ENCODE data around the gene PTPRU.

The PTPRU gene

GRCh38 chr1:29230553-29231378 is 5.6 kb upstream of the PTPRU start, which contains the start of gene MECR:
MECR (minus strand) TSS chr1:29230934; CDS start chr1:29230906, 28 bp downstream.
- H3K9me2 ChIP-seq (replicated peaks; ENCODE audit: insufficient read depth, low read length) = no peaks in the 10 kb centered on the region
- H3K9ac ChIP-seq (ENCODE audit: low read length) = peak within 1 kb of the TSS; percentile 90
- H2AFZ ChIP-seq (ENCODE audit: low read length) = peak within 1 kb of the TSS; percentile 97
- peak within 1 kb of the TSS; percentile 17; the same call in 1 of the 2 replicates for H3K27ac ChIP-seq (ENCODE audit: low read length)
- H4K20me1 ChIP-seq (ENCODE audit: insufficient read depth, low read length) = no peaks in the 10 kb centered on the region
- H3K4me1 ChIP-seq (ENCODE audit: low read length) = peaks cover 11% of the 10 kb centered on the region
- peak within 1 kb of the TSS; percentile 75 for H3K4me2 ChIP-seq (ENCODE audit: low read depth, low read length)
- no peaks in the 10 kb centered on the region for H3K36me3 ChIP-seq (replicated peaks; ENCODE audit: insufficient read depth, low read length)
- no peak for TF ChIP-seq EZH2 (optimal IDR thresholded peaks at IDR 0.05; ENCODE audit: low read depth, low read length)
- no peak for TF ChIP-seq EZH2phosphoT487 (IDR thresholded peaks at IDR 0.05; ENCODE audit: low read length)
- TF ChIP-seq, protein P1, sequence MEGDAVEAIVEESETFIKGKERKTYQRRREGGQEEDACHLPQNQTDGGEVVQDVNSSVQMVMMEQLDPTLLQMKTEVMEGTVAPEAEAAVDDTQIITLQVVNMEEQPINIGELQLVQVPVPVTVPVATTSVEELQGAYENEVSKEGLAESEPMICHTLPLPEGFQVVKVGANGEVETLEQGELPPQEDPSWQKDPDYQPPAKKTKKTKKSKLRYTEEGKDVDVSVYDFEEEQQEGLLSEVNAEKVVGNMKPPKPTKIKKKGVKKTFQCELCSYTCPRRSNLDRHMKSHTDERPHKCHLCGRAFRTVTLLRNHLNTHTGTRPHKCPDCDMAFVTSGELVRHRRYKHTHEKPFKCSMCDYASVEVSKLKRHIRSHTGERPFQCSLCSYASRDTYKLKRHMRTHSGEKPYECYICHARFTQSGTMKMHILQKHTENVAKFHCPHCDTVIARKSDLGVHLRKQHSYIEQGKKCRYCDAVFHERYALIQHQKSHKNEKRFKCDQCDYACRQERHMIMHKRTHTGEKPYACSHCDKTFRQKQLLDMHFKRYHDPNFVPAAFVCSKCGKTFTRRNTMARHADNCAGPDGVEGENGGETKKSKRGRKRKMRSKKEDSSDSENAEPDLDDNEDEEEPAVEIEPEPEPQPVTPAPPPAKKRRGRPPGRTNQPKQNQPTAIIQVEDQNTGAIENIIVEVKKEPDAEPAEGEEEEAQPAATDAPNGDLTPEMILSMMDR (IDR thresholded peaks at IDR 0.05; ENCODE audit: low read length) = peak; percentile 32
- peak; percentile 89 for DNase-seq
- peaks cover 44% of the 10 kb centered on the region for H3K27me3 ChIP-seq (replicated peaks; ENCODE audit: insufficient read depth, low read length)
- peaks cover 24% of the 10 kb centered on the region for H3K79me2 ChIP-seq (ENCODE audit: low read length)
- H3F3A ChIP-seq (ENCODE audit: insufficient read depth, low read length) = 0 out of 2 replicates have a peak, but pooled peaks cover 2% of the 10 kb centered on the region
- no peaks in the 10 kb centered on the region for H3K9me3 ChIP-seq (replicated peaks; ENCODE audit: insufficient read depth, low read length)
- H3K4me3 ChIP-seq (ENCODE audit: low read length) = peak within 1 kb of the TSS; percentile 97

GRCh38 chr1:29232387-29232786 is 3.9 kb upstream of the PTPRU start:
- no peaks in the 10 kb centered on the region for H3K36me3 ChIP-seq (replicated peaks; ENCODE audit: insufficient read depth, low read length)
- no peaks in the 10 kb centered on the region for H3K9me3 ChIP-seq (replicated peaks; ENCODE audit: insufficient read depth, low read length)
- no peak overlapping the region for H2AFZ ChIP-seq (ENCODE audit: low read length)
- no peak overlapping the region for H3K4me3 ChIP-seq (ENCODE audit: low read length)
- DNase-seq = no peak
- peaks cover 24% of the 10 kb centered on the region for H3K79me2 ChIP-seq (ENCODE audit: low read length)
- H3K4me1 ChIP-seq (ENCODE audit: low read length) = peaks cover 19% of the 10 kb centered on the region
- H3K9me2 ChIP-seq (replicated peaks; ENCODE audit: insufficient read depth, low read length) = no peaks in the 10 kb centered on the region
- no peak overlapping the region for H3K4me2 ChIP-seq (ENCODE audit: low read depth, low read length)
- 0 out of 2 replicates have a peak, but pooled peaks cover 2% of the 10 kb centered on the region for H3F3A ChIP-seq (ENCODE audit: insufficient read depth, low read length)
- TF ChIP-seq EZH2phosphoT487 (IDR thresholded peaks at IDR 0.05; ENCODE audit: low read length) = no peak
- TF ChIP-seq, protein P1 (IDR thresholded peaks at IDR 0.05; ENCODE audit: low read length) = no peak
- TF ChIP-seq EZH2 (optimal IDR thresholded peaks at IDR 0.05; ENCODE audit: low read depth, low read length) = no peak
- no peak overlapping the region for H3K27ac ChIP-seq (ENCODE audit: low read length)
- no peak overlapping the region for H3K9ac ChIP-seq (ENCODE audit: low read length)
- H3K27me3 ChIP-seq (replicated peaks; ENCODE audit: insufficient read depth, low read length) = peaks cover 56% of the 10 kb centered on the region
- no peaks in the 10 kb centered on the region for H4K20me1 ChIP-seq (ENCODE audit: insufficient read depth, low read length)

DNA sequence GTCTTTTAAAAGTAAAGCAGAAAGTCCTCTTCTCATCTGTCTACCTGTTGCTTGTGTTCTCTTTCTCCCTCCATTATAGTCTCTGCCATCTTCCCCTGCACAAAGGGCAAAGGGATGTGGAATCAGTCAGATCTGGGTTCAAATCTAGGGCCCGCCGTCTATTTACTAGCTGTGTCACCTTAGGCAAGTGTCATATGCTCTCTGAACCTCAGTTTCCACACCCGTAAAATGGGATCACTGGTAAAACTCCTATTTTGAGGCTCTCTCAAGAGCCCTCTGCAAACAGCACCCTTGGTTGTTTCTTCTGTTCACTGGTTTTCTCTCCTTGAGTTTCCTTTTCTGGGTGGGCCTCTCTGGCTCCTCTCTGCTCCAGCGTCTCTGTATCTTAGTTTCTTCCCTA is 2.6 kb upstream of the PTPRU start:
- H3K27me3 ChIP-seq (replicated peaks; ENCODE audit: insufficient read depth, low read length) = peaks cover 66% of the 10 kb centered on the region
- peaks cover 19% of the 10 kb centered on the region for H3K4me1 ChIP-seq (ENCODE audit: low read length)
- H3K4me2 ChIP-seq (ENCODE audit: low read depth, low read length) = no peak overlapping the region
- H3K9me2 ChIP-seq (replicated peaks; ENCODE audit: insufficient read depth, low read length) = no peaks in the 10 kb centered on the region
- H3K27ac ChIP-seq (ENCODE audit: low read length) = no peak overlapping the region
- H3K79me2 ChIP-seq (ENCODE audit: low read length) = peaks cover 17% of the 10 kb centered on the region
- H3K9ac ChIP-seq (ENCODE audit: low read length) = no peak overlapping the region
- no peak overlapping the region for H2AFZ ChIP-seq (ENCODE audit: low read length)
- TF ChIP-seq EZH2 (optimal IDR thresholded peaks at IDR 0.05; ENCODE audit: low read depth, low read length) = no peak
- no peak for TF ChIP-seq EZH2phosphoT487 (IDR thresholded peaks at IDR 0.05; ENCODE audit: low read length)
- TF ChIP-seq, protein P1 (IDR thresholded peaks at IDR 0.05; ENCODE audit: low read length) = no peak
- DNase-seq = no peak
- H4K20me1 ChIP-seq (ENCODE audit: insufficient read depth, low read length) = no peaks in the 10 kb centered on the region
- H3K4me3 ChIP-seq (ENCODE audit: low read length) = no peak overlapping the region
- H3K36me3 ChIP-seq (replicated peaks; ENCODE audit: insufficient read depth, low read length) = no peaks in the 10 kb centered on the region
- H3F3A ChIP-seq (ENCODE audit: insufficient read depth, low read length) = 0 out of 2 replicates have a peak, but pooled peaks cover 2% of the 10 kb centered on the region
- no peaks in the 10 kb centered on the region for H3K9me3 ChIP-seq (replicated peaks; ENCODE audit: insufficient read depth, low read length)
